ENCODE results near the gene EML1.
"Not testable (repeated sequence)": the region's sequence is repeated elsewhere in the genome, so short reads cannot be mapped to it uniquely, and the experiment has no call there.

EML1 gene

GRCh38 chr14:99755629-99756603 lies 37.3 kb upstream of the EML1 start:
- DNase-seq = peak; percentile 86

- DNase-seq = no peak
Observed at GRCh38 chr14:99756796-99757195, 36.4 kb upstream of the EML1 start.

- DNase-seq = peak; percentile 92
Observed at GRCh38 chr14:99757331-99758070, 35.7 kb upstream of the EML1 start.

- DNase-seq = peak; percentile 97
Observed at GRCh38 chr14:99758121-99758821, 34.9 kb upstream of the EML1 start.

GRCh38 chr14:99758872-99759545 lies 34.2 kb upstream of the EML1 start:
- DNase-seq = no peak

- no peak for DNase-seq
Observed at GRCh38 chr14:99759546-99759925, 33.7 kb upstream of the EML1 start.

- DNase-seq = no peak
Observed at GRCh38 chr14:99760817-99761216, 32.4 kb upstream of the EML1 start.

GRCh38 chr14:99762911-99763310 lies 30.3 kb upstream of the EML1 start:
- not testable (repeated sequence) for DNase-seq

- no peak for DNase-seq
Observed at GRCh38 chr14:99763527-99764221, 29.5 kb upstream of the EML1 start.

- no peak for DNase-seq
Observed at GRCh38 chr14:99764222-99764706, 28.9 kb upstream of the EML1 start.

GRCh38 chr14:99768381-99768780 lies 24.8 kb upstream of the EML1 start:
- DNase-seq = peak; percentile 82

- DNase-seq = no peak
Observed at GRCh38 chr14:99769123-99769522, 24.1 kb upstream of the EML1 start.

- no peak for DNase-seq
Observed at GRCh38 chr14:99769799-99770198, 23.4 kb upstream of the EML1 start.

GRCh38 chr14:99772371-99773283 lies 20.6 kb upstream of the EML1 start:
- DNase-seq = no peak

- no peak for DNase-seq
Observed at GRCh38 chr14:99773521-99774497, 19.4 kb upstream of the EML1 start.

GRCh38 chr14:99774556-99775307 lies 18.5 kb upstream of the EML1 start:
- DNase-seq = peak; percentile 75

GRCh38 chr14:99775351-99775750 lies 17.9 kb upstream of the EML1 start:
- DNase-seq = no peak

- DNase-seq = peak; percentile 44
Observed at GRCh38 chr14:99777951-99778350, 15.3 kb upstream of the EML1 start.

Data from fibroblast of skin of scalp (primary cell).